ENCODE measurements around the gene BSND.

- TF ChIP-seq CHD2 (IDR thresholded peaks at IDR 0.05; ENCODE audit: low read length, partially characterized antibody) (no peak), TAF1 (IDR thresholded peaks at IDR 0.05; ENCODE audit: borderline replicate concordance, low read depth, low read length) (no peak), SMC3 (IDR thresholded peaks at IDR 0.05; ENCODE audit: low read depth, low read length) (no peak), JUND (IDR thresholded peaks at IDR 0.05) (peak; percentile 70)
- TF ChIP-seq, protein P1, sequence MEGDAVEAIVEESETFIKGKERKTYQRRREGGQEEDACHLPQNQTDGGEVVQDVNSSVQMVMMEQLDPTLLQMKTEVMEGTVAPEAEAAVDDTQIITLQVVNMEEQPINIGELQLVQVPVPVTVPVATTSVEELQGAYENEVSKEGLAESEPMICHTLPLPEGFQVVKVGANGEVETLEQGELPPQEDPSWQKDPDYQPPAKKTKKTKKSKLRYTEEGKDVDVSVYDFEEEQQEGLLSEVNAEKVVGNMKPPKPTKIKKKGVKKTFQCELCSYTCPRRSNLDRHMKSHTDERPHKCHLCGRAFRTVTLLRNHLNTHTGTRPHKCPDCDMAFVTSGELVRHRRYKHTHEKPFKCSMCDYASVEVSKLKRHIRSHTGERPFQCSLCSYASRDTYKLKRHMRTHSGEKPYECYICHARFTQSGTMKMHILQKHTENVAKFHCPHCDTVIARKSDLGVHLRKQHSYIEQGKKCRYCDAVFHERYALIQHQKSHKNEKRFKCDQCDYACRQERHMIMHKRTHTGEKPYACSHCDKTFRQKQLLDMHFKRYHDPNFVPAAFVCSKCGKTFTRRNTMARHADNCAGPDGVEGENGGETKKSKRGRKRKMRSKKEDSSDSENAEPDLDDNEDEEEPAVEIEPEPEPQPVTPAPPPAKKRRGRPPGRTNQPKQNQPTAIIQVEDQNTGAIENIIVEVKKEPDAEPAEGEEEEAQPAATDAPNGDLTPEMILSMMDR (IDR thresholded peaks at IDR 0.05): no peak
- TF ChIP-seq, protein P2, sequence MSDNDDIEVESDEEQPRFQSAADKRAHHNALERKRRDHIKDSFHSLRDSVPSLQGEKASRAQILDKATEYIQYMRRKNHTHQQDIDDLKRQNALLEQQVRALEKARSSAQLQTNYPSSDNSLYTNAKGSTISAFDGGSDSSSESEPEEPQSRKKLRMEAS (IDR thresholded peaks at IDR 0.05; ENCODE audit: low read depth): no peak
These were observed 27.4 kb upstream of the BSND start for GRCh38 chr1:54971317-54971791.
